ENCODE results near the gene TMEM131L.
"Not testable (repeated sequence)": the region's sequence is repeated elsewhere in the genome, so short reads cannot be mapped to it uniquely, and the experiment has no call there.

Gene TMEM131L

DNA sequence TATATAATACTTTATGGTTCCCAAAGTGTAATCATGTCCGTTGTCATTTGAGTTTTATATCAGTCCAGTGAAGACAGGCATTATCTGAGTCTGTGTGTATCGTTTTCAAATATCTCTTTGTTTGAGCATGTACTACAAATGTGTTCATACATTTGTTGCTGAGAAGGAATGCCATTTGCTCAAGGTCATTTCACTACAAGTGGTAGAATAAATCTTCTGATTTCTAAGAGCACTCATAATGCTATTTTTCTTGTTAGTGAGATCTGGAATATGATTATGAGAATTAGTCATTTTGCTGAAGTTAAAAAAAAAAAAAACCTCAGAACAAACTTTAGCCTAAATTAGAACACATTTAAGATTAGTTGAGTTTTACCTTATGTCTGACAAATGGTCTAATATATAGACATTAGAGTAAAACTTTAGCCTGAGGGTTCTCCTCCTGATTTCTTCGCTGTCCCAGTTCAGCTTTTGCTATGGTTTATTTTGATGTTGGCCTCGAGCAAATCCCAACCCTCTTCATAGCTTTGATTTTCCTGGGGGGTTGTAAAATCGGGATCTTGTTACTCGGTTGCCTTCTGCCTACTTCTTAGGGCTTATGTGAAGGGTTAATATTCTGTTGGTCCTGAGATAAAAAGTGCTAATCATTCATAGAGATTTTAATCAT lies 87.1 kb downstream of the TMEM131L start:
- no peaks in the 10 kb centered on the region for H3K9me3 ChIP-seq (ENCODE audit: insufficient read depth, low read depth, low read length)
- peaks cover 4% of the 10 kb centered on the region; the same call in 1 of the 2 replicates for H3K4me1 ChIP-seq (ENCODE audit: insufficient read depth, low read length)
- 96% methylated on average over 3 of the region's 6 CpGs for WGBS
- H3K36me3 ChIP-seq (ENCODE audit: insufficient read depth, low read length), result peaks cover 15% of the 10 kb centered on the region
- H3K27ac ChIP-seq (ENCODE audit: low read depth, low read length), result no peak overlapping the region
- no peak overlapping the region for H3K9ac ChIP-seq (ENCODE audit: low read depth, low read length)
- no peaks in the 10 kb centered on the region for H3K27me3 ChIP-seq (ENCODE audit: insufficient read depth, low read length)
- no peak overlapping the region for H3K4me3 ChIP-seq (ENCODE audit: low read length)

DNA sequence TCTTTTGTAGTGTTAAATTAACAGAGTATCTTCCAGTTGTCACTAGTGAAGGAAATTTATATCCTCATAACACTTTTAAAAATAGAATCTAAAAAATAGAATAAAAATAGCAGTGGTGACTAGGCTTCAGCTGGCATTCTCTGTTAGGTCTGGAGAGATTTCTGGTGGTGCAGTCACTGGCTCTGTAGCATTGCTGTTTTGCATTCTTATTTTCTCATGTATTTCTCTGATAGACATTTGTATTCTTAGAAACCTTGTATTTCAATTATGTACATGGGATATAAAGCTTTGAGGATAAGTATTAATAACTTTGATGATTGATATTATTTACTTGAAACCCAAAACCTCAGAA lies 87.6 kb downstream of the TMEM131L start:
- Histone ChIP-seq H3K4me3 (ENCODE audit: low read length) (no peak overlapping the region), H3K27me3 (ENCODE audit: insufficient read depth, low read length) (no peaks in the 10 kb centered on the region), H3K9ac (ENCODE audit: low read depth, low read length) (no peak overlapping the region), H3K36me3 (ENCODE audit: insufficient read depth, low read length) (peaks cover 15% of the 10 kb centered on the region), H3K9me3 (ENCODE audit: insufficient read depth, low read depth, low read length) (no peaks in the 10 kb centered on the region), H3K4me1 (ENCODE audit: insufficient read depth, low read length) (peaks cover 4% of the 10 kb centered on the region; the same call in 1 of the 2 replicates), H3K27ac (ENCODE audit: low read depth, low read length) (no peak overlapping the region)

DNA sequence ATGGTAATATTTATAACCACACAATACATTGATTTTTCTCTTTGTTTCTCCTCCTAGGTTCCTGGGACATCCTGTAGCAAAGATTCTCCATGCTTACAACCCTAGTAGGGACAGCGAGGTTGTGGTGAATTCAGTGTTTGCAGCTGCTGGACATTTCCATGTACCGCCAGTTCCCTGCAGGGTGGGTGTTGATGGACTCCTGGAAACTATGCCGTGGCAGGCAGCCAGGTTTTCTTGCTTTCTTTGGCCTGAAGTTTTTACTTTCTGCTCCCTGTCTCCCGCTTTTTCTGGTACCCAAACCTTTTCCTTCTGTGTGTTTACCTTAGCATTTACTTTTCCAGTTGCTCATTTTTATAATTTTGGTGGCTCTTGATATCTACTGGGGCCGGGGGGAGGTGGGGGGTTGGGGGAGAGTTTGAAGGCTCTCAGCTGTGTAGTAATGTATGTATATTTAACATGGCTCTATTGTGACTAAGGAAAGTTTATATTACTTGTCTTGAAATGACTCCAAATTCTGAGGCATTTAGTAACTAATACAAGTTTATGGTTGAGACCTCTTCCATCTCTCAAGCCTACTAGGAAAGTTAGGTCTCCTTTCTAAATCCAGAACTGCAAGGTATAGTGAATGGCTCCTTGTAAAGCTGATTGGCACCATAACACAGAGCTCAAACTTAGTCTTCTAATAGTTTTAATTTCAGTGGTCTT lies 89.7 kb downstream of the TMEM131L start:
- Histone ChIP-seq H3K4me1 (ENCODE audit: insufficient read depth, low read length) (peaks cover 4% of the 10 kb centered on the region; the same call in 1 of the 2 replicates), H3K9ac (ENCODE audit: low read depth, low read length) (no peak overlapping the region), H3K27me3 (ENCODE audit: insufficient read depth, low read length) (no peaks in the 10 kb centered on the region), H3K27ac (ENCODE audit: low read depth, low read length) (no peak overlapping the region), H3K9me3 (ENCODE audit: insufficient read depth, low read depth, low read length) (peaks cover 5% of the 10 kb centered on the region), H3K4me3 (ENCODE audit: low read length) (no peak overlapping the region), H3K36me3 (ENCODE audit: insufficient read depth, low read length) (peaks cover 30% of the 10 kb centered on the region)
- WGBS, result 95% methylated on average over 5 of the region's 5 CpGs

DNA sequence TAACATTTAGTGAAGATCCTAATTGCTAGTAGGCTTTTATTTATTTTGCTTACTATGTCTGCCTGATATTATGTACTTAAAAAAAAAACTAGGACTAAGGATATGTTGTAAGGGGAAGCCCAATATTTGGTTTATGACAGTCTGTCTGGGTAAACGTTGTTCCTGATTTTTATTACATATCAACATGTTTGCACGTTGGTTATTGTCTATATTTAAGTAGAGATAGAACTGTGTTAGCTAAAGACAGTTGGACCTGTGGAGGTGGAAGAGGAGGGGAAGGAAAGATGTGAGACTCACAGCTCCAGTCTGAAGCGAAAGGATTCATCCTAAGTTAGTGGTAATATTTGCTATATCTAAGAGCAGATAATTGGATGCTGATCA lies 90.3 kb downstream of the TMEM131L start:
- Histone ChIP-seq H3K4me1 (ENCODE audit: insufficient read depth, low read length) (peaks cover 4% of the 10 kb centered on the region; the same call in 1 of the 2 replicates), H3K9ac (ENCODE audit: low read depth, low read length) (no peak overlapping the region), H3K4me3 (ENCODE audit: low read length) (no peak overlapping the region), H3K9me3 (ENCODE audit: insufficient read depth, low read depth, low read length) (peaks cover 10% of the 10 kb centered on the region), H3K36me3 (ENCODE audit: insufficient read depth, low read length) (peaks cover 34% of the 10 kb centered on the region), H3K27ac (ENCODE audit: low read depth, low read length) (no peak overlapping the region), H3K27me3 (ENCODE audit: insufficient read depth, low read length) (no peaks in the 10 kb centered on the region)
- 93% methylated on average over 3 of the region's 3 CpGs for WGBS

DNA sequence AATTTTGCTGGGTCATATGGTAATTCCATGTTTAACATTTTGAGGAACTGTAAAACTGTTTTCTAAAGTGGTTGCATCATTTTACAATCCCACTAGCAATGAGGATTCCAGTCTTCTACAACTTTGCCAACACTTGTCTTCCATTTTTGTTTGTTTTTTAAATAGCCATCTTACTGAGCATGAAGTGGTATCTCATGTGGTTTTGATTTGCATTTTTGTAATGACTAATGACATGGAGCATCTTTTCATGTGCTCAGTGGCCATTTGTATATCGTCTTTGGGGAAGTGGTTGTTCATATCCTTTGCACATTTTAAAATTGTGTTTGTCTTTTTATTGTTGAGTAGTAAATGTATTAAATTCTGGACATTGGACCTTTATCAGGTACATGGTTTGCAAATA lies 94.7 kb downstream of the TMEM131L start:
- Histone ChIP-seq H3K4me1 (ENCODE audit: insufficient read depth, low read length) (no peaks in the 10 kb centered on the region), H3K4me3 (ENCODE audit: low read length) (no peak overlapping the region), H3K27me3 (ENCODE audit: insufficient read depth, low read length) (no peaks in the 10 kb centered on the region), H3K36me3 (ENCODE audit: insufficient read depth, low read length) (peaks cover 37% of the 10 kb centered on the region), H3K27ac (ENCODE audit: low read depth, low read length) (no peak overlapping the region), H3K9me3 (ENCODE audit: insufficient read depth, low read depth, low read length) (peaks cover 11% of the 10 kb centered on the region), H3K9ac (ENCODE audit: low read depth, low read length) (no peak overlapping the region)
- 92% methylated on average over 1 of the region's 1 CpG for WGBS

DNA sequence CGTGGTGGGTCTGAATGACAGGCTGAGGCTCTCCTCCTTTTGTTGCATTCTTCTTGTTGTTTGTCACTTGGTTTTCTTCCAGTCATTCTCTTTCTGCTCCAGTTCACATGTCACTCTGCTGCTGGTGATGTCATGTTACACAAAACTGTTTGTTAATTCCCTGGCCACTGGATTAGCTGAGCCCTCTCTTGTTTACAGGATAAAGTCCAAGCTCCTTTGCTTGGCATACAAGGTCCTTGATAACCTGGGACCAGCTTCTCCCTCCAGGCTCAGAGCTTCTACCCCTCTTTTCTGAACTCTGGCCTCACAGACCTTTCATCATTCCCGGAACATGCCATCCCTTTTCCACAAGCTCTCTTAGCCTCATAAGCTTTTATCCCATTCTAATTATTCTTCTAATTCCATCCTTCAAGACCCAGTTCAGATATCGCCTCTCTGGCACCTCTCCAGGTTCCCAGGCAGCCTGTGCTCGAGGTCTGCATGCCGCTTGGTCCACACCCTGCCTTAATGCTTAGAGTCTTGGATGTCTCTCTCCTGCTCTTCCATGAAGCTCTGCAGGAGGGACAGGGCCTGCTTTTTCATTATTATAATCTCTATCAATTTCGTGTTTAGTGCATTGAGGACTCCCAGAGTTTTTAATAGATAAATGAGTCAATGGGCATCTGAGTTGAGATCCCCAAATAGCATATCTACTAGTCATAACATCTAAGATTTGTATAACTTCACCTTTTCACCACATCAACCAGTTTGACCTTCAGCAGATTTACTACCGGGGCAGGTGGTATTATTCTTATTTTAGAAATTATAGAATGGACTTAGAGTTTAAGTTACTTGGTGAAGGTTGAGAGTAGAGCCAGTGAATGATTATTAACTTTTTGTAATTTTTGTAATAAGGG lies 98.7 kb downstream of the TMEM131L start:
- H3K36me3 ChIP-seq (ENCODE audit: insufficient read depth, low read length), result peaks cover 20% of the 10 kb centered on the region
- peaks cover 11% of the 10 kb centered on the region for H3K9me3 ChIP-seq (ENCODE audit: insufficient read depth, low read depth, low read length)
- 0 out of 2 replicates have a peak, but pooled peaks cover 8% of the 10 kb centered on the region for H3K4me1 ChIP-seq (ENCODE audit: insufficient read depth, low read length)
- H3K4me3 ChIP-seq (ENCODE audit: low read length), result no peak overlapping the region
- H3K27ac ChIP-seq (ENCODE audit: low read depth, low read length), result no peak overlapping the region
- no peak overlapping the region for H3K9ac ChIP-seq (ENCODE audit: low read depth, low read length)
- H3K27me3 ChIP-seq (ENCODE audit: insufficient read depth, low read length), result no peaks in the 10 kb centered on the region
- WGBS, result 93% methylated on average over 6 of the region's 7 CpGs

DNA sequence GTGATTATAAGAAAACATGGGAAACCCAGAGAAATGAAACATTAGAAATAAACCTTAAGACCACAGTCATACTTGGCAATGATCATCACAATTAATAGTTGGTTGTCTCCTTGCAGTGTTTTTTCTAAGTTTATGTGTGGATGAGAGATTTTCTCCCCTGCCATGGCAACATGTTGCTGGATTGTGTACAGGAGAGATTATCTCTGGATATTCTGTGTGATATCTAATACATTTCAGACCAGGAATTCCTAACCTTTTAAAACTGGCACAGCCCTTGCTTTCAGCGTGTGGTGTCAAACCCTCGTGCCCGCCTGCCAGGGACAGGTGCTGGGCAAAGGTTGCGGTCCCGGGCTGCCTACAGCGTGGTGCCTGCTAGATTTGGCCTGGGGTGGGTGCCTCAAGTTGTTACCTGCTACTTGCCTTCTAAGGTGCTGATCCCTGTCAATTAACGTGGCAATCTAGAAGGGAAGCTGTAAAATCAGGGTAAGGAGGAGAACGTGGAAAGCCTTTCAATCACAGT lies 100.5 kb downstream of the TMEM131L start:
- no peaks in the 10 kb centered on the region for H3K9me3 ChIP-seq (ENCODE audit: insufficient read depth, low read depth, low read length)
- no peak overlapping the region for H3K4me3 ChIP-seq (ENCODE audit: low read length)
- 0 out of 2 replicates have a peak, but pooled peaks cover 8% of the 10 kb centered on the region for H3K4me1 ChIP-seq (ENCODE audit: insufficient read depth, low read length)
- WGBS, result 96% methylated on average over 8 of the region's 8 CpGs
- no peak overlapping the region for H3K27ac ChIP-seq (ENCODE audit: low read depth, low read length)
- H3K36me3 ChIP-seq (ENCODE audit: insufficient read depth, low read length), result peaks cover 4% of the 10 kb centered on the region; the same call in 1 of the 2 replicates
- no peaks in the 10 kb centered on the region for H3K27me3 ChIP-seq (ENCODE audit: insufficient read depth, low read length)
- H3K9ac ChIP-seq (ENCODE audit: low read depth, low read length), result no peak overlapping the region

DNA sequence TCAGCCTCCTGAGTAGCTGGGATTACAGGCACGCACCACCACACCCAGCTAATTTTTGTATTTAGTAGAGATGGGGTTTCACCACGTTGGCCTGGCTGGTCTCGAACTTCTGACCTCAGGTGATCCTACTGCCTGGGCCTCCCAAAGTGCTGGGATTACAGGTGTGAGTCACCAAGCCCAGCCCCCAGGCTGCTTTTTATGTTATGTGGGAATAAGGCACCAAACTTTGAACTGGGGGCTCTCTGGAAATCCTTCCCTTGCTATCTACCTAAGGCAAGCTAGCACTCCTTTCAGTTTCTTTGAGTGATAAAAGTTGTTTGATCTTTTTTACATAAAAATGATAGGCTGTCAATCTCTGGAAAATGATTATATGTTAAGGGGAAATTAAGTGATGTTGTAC lies 101.5 kb downstream of the TMEM131L start:
- H3K4me3 ChIP-seq (ENCODE audit: low read length); H3K4me1 ChIP-seq (ENCODE audit: insufficient read depth, low read length); H3K9me3 ChIP-seq (ENCODE audit: insufficient read depth, low read depth, low read length); H3K27ac ChIP-seq (ENCODE audit: low read depth, low read length); H3K36me3 ChIP-seq (ENCODE audit: insufficient read depth, low read length); H3K27me3 ChIP-seq (ENCODE audit: insufficient read depth, low read length); H3K9ac ChIP-seq (ENCODE audit: low read depth, low read length): not testable (repeated sequence)
- WGBS, result 90% methylated on average over 2 of the region's 3 CpGs

DNA sequence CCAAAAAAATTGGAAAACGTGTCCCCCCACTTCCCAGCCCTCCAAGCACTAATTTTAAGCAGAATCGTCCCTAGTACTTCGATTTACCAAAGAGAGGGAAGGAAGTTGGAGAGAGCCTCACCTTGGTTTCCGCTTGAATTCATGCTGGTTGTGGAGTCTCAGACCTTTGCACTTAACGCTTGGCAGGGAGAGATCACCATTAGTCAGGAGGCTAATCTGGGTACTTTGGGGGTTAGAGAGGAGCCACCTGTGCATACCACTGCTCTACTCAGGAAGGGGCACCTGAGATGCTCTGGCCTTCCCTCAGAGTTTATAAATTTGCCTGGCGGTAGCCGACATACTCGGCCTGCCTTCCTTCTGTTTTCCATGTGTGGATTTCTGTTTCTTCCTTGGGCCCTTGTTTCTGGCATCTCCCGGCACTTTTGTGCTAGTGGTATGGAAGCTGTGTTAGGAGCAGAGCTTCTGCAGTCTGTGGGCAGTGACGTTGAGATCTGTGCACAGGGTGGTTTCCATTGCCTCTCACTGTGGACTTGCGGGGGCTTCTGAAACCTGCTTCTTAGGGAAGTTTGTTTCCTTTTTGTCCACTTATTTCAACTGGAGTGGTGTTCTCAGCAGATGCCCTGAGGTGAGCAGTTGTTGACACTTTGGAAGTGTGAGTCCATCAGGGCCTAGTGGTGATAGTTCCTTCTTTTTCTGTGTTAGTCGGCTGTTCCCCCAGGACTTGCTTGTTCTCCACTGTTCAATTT lies 104.2 kb downstream of the TMEM131L start:
- 93% methylated on average over 12 of the region's 12 CpGs for WGBS
- 0 out of 2 replicates have a peak, but pooled peaks cover 8% of the 10 kb centered on the region for H3K4me1 ChIP-seq (ENCODE audit: insufficient read depth, low read length)
- no peaks in the 10 kb centered on the region for H3K9me3 ChIP-seq (ENCODE audit: insufficient read depth, low read depth, low read length)
- no peaks in the 10 kb centered on the region for H3K27me3 ChIP-seq (ENCODE audit: insufficient read depth, low read length)
- H3K4me3 ChIP-seq (ENCODE audit: low read length), result no peak overlapping the region
- no peak overlapping the region for H3K27ac ChIP-seq (ENCODE audit: low read depth, low read length)
- H3K36me3 ChIP-seq (ENCODE audit: insufficient read depth, low read length), result no peaks in the 10 kb centered on the region
- H3K9ac ChIP-seq (ENCODE audit: low read depth, low read length), result no peak overlapping the region

DNA sequence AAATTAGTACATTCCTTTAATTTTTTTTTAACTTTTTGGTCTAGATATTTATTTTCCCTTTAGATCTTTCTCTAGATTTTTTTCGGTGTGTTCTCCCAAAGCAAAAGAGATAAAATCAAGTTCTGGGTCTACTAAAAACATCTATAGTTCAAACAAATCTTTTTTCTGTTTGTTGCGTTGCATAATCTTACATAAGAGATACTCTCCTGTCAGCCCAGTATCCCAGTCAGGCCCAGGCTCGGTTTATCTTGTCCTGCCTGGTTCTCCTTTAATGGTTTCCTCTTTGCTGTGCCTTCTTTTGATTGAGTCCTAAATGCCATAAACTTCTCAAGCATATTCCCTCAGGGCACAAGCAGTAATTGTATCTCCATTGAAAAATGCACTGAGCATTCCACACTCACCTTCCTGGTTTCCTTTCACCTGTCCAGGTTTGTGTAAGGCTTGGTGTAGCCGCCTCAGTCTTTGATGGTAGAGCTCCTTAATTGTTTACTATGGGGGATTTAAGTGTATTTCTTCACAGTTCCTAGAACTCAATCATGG lies 104.9 kb downstream of the TMEM131L start:
- Histone ChIP-seq H3K4me3 (ENCODE audit: low read length) (no peak overlapping the region), H3K9me3 (ENCODE audit: insufficient read depth, low read depth, low read length) (no peaks in the 10 kb centered on the region), H3K27ac (ENCODE audit: low read depth, low read length) (no peak overlapping the region), H3K4me1 (ENCODE audit: insufficient read depth, low read length) (0 out of 2 replicates have a peak, but pooled peaks cover 8% of the 10 kb centered on the region), H3K9ac (ENCODE audit: low read depth, low read length) (no peak overlapping the region), H3K36me3 (ENCODE audit: insufficient read depth, low read length) (no peaks in the 10 kb centered on the region), H3K27me3 (ENCODE audit: insufficient read depth, low read length) (no peaks in the 10 kb centered on the region)
- 87% methylated on average over 4 of the region's 4 CpGs for WGBS

Data from HUES64 (cell line).